Thoracic aorta (tissue), 2 donors: ENCODE results near the gene ARID1B. TPM values are rescaled to one million over a fixed set of nuclear protein-coding genes. Genes with fewer than 3 reads are reported as not detected.

Experiments used
- ATAC-seq: fragments of 150-250 bp; one replicate; pipeline ENCODE4 v1.8.0; 2017; ENCODE audit warnings: low read depth; ENCODE audit not compliant: insufficient number of reproducible peaks, low FRiP score
- DNase-seq: peaks from one replicate; pipeline ENCODE4 v3.0.0-alpha.2; 2020; ENCODE audit warnings: low spot score
- H3K27ac ChIP-seq, 2 donors: fragments of 200-600 bp; sonication (generic); 1 replicate in 1 of 2; 2 replicates in 1 of 2; pipeline ENCODE4 v1.5.1; 2016; ENCODE audit warnings: mild to moderate bottlenecking in 2 of 2, moderate library complexity in 2 of 2
- H3K27me3 ChIP-seq: fragments of 200-600 bp; sonication (generic); replicated peaks from 2 replicates; pipeline ENCODE4 v1.6.0; 2016; ENCODE audit warnings: mild to moderate bottlenecking; ENCODE audit not compliant: insufficient read depth
- H3K36me3 ChIP-seq: fragments of 200-600 bp; sonication (generic); one replicate; pipeline ENCODE4 v1.5.1; 2016
- H3K4me1 ChIP-seq, 2 donors: fragments of 200-600 bp; sonication (generic); 1 replicate in 1 of 2; 2 replicates in 1 of 2; pipeline versions ENCODE4 v1.5.1 to v1.6.0; 2016; ENCODE audit warnings: low read depth in 2 of 2, mild to moderate bottlenecking in 1 of 2; ENCODE audit not compliant: control insufficient read depth in 1 of 2
- H3K4me3 ChIP-seq: fragments of 200-600 bp; sonication (generic); 2 replicates; pipeline ENCODE4 v1.5.1; 2016; ENCODE audit warnings: mild to moderate bottlenecking
- H3K9me3 ChIP-seq: fragments of 200-600 bp; sonication (generic); 2 replicates; pipeline ENCODE4 v1.5.1; 2016
- total RNA-seq, 2 donors: library from RNA; depleted of rRNA; stranded (reverse); fragments of >200 nt; gene quantifications; one replicate each; pipeline versions ENCODE4 v1.1.0 to v1.2.3, GENCODE V29; 2016
- TF ChIP-seq, protein P1 (sequence below): fragments of 200-600 bp; sonication (generic); IDR thresholded peaks from one replicate; pipeline ENCODE4 v1.5.1; 2019; ENCODE audit warnings: antibody characterized with exemption

ARID1B gene
- total RNA-seq, 2 donors from 2014 or later = 120 to 158 TPM

DNA sequence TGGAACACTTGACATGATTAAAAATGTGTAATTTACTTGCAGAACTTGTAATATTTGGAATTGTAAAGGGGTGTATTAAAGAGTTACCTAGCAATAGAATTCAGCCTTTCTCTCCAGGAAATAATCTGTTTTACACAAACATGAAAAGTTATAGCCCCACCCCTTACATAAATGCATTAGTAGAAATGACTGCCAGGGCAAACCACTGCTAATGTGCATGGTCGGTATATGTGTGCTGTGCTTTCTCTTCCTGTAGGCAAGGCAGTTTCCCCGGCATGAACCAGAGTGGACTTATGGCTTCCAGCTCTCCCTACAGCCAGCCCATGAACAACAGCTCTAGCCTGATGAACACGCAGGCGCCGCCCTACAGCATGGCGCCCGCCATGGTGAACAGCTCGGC, 389.6 kb downstream of the ARID1B start:
- H3K4me1 ChIP-seq = peaks cover 9 to 30% of the 10 kb centered on the region in 2 donors
- no peaks in the 10 kb centered on the region for H3K9me3 ChIP-seq
- H3K27ac ChIP-seq = no peak overlapping the region
- H3K27me3 ChIP-seq = no peaks in the 10 kb centered on the region
- DNase-seq = no peak
- peaks cover 4% of the 10 kb centered on the region for H3K36me3 ChIP-seq
- no peak overlapping the region for H3K4me3 ChIP-seq
- ATAC-seq = no peak
- TF ChIP-seq, protein P1, sequence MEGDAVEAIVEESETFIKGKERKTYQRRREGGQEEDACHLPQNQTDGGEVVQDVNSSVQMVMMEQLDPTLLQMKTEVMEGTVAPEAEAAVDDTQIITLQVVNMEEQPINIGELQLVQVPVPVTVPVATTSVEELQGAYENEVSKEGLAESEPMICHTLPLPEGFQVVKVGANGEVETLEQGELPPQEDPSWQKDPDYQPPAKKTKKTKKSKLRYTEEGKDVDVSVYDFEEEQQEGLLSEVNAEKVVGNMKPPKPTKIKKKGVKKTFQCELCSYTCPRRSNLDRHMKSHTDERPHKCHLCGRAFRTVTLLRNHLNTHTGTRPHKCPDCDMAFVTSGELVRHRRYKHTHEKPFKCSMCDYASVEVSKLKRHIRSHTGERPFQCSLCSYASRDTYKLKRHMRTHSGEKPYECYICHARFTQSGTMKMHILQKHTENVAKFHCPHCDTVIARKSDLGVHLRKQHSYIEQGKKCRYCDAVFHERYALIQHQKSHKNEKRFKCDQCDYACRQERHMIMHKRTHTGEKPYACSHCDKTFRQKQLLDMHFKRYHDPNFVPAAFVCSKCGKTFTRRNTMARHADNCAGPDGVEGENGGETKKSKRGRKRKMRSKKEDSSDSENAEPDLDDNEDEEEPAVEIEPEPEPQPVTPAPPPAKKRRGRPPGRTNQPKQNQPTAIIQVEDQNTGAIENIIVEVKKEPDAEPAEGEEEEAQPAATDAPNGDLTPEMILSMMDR = no peak

DNA sequence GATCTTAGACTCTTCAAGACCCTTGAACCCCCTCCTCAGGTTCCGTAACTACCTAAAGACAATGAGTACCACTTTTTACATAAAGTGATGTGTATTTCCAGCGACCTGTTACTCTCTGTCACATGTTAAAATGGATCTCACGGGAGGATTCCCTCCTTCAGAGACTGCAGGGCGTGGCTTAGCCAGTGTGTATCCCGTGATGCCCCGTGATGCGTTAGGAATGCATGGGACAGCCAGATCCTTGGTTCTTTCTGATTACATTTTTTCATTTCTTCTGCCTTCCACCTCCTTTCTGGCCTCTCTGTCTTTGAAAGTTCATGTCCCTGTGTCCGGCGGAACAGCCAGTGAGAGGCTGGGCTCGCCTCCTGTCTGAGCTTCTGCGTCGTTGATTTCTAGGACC, 390.7 kb downstream of the ARID1B start:
- H3K4me3 ChIP-seq = no peak overlapping the region
- ATAC-seq (no peak), DNase-seq (no peak)
- H3K27ac ChIP-seq = no peak overlapping the region
- H3K4me1 ChIP-seq = peaks cover 9 to 30% of the 10 kb centered on the region in 2 donors
- peaks cover 4% of the 10 kb centered on the region for H3K36me3 ChIP-seq
- no peaks in the 10 kb centered on the region for H3K9me3 ChIP-seq
- H3K27me3 ChIP-seq = no peaks in the 10 kb centered on the region
- TF ChIP-seq, protein P1 = no peak

DNA sequence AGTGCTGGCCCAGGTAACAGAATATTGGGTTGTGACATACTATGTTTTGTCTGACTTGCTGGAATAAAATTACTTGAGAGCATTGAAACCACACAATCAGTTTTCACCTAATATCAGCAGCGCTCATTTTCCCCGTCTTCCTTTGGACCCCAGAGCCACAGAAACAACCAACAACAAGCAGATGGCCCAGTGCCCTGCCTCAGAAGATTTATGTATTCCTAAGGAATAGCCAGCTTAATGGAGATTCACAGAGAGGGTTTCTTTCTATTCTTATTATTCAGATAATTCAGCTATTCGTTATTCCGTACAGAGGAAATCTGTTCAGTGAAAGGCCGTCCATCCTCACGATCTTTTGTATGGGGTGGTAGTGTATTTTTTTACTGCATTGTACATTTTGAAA, 391.3 kb downstream of the ARID1B start:
- H3K4me1 ChIP-seq = peaks cover 9 to 30% of the 10 kb centered on the region in 2 donors
- H3K4me3 ChIP-seq = no peak overlapping the region
- no peaks in the 10 kb centered on the region for H3K27me3 ChIP-seq
- no peaks in the 10 kb centered on the region for H3K9me3 ChIP-seq
- DNase-seq (no peak), ATAC-seq (no peak)
- H3K27ac ChIP-seq = no peak overlapping the region
- H3K36me3 ChIP-seq = peaks cover 4% of the 10 kb centered on the region
- TF ChIP-seq, protein P1 = no peak

DNA sequence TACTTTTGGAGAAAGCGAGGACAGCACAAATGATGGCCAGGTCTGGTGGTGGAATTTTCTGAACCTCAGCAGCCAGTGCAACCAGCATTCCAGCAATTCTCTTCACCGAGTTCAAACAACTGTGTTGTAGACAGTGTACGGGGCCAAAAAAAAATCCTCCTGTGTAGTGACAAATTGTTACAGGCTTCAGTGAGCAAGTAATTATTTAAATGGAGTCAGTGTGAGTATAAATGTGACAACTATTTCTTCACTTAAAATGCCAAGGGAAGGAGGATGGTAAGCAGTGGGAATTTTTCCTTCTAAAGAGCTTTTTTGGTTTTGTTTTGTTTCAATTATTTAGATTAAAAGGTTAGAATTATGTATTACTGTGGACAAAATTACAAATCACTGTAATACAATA, 392.0 kb downstream of the ARID1B start:
- TF ChIP-seq, protein P1 = no peak
- H3K27ac ChIP-seq = no peak overlapping the region
- peaks cover 4% of the 10 kb centered on the region for H3K36me3 ChIP-seq
- H3K4me1 ChIP-seq = peaks cover 9 to 30% of the 10 kb centered on the region in 2 donors
- ATAC-seq (no peak), DNase-seq (no peak)
- H3K9me3 ChIP-seq = no peaks in the 10 kb centered on the region
- H3K27me3 ChIP-seq = no peaks in the 10 kb centered on the region
- H3K4me3 ChIP-seq = no peak overlapping the region

DNA sequence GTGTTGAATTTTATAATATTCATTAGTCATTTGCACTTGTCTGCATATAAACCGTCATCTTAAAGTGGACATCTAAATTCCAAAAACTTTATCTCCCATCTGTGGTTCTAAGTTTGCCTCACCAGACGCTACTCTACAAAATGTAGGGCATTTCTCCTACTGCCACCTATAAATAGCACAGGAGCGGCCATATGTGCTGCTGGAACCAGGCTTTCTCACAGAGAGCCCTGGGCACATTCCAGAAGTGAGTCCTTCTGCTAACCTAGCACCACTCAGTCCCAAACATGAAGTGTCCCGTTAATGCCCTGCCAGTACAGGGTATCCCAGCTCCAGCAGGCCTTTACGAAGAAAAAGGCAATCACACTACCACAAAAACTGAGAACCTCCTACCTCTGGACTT, 392.5 kb downstream of the ARID1B start:
- TF ChIP-seq, protein P1 = no peak
- Histone ChIP-seq H3K9me3 (no peaks in the 10 kb centered on the region), H3K27me3 (no peaks in the 10 kb centered on the region), H3K4me1 (peaks cover 9 to 30% of the 10 kb centered on the region in 2 donors), H3K27ac (no peak overlapping the region), H3K36me3 (peaks cover 4% of the 10 kb centered on the region), H3K4me3 (no peak overlapping the region)
- ATAC-seq (no peak), DNase-seq (no peak)
